MCF 10A (cell line): ENCODE measurements around the gene NUP62. TPM values are rescaled to one million over a fixed set of nuclear protein-coding genes. Genes with fewer than 3 reads are reported as not detected.
"Not testable (repeated sequence)": the region's sequence is repeated elsewhere in the genome, so short reads cannot be mapped to it uniquely, and the experiment has no call there.

Experiments
- BruUV-seq: library from RNA; stranded (reverse); fragments of 400-500 nt; replicated peaks from 2 replicates; lab custom pipeline; 2021; lab: Mats Ljungman, UMichigan
- CTCF ChIA-PET: fragments of 300-600 bp; sonication (Branson Sonifier 250); formaldehyde crosslinking; extraction: SDS; loops from one replicate; lab custom pipeline; 2021; ENCODE audit warnings: antibody characterized with exemption, inconsistent platforms; lab: Yijun Ruan, JAX
- POLR2A ChIA-PET: fragments of 300-600, 350-650 bp; sonication (Branson Sonifier 250); formaldehyde crosslinking; extraction: SDS; loops from one replicate; lab custom pipeline; 2020; ENCODE audit warnings: antibody characterized with exemption, inconsistent platforms; lab: Yijun Ruan, JAX
- DNase-seq: peaks from one replicate; pipeline ENCODE4 v3.0.0-alpha.2; 2018; ENCODE audit not compliant: unreplicated experiment
- H3K27ac Mint-ChIP-seq: one replicate; pipeline ENCODE4 v1.8.0; 2022; ENCODE audit warnings: mild to moderate bottlenecking, low read depth, mixed read lengths; ENCODE audit not compliant: unreplicated experiment
- H3K27me3 Mint-ChIP-seq: one replicate; pipeline ENCODE4 v1.8.0; 2022; ENCODE audit warnings: mixed read lengths; ENCODE audit not compliant: insufficient read depth, unreplicated experiment
- H3K36me3 Mint-ChIP-seq: one replicate; pipeline ENCODE4 v1.8.0; 2022; ENCODE audit warnings: mild to moderate bottlenecking, moderate library complexity, mixed read lengths; ENCODE audit not compliant: insufficient read depth, unreplicated experiment
- H3K4me1 Mint-ChIP-seq: one replicate; pipeline ENCODE4 v1.8.0; 2022; ENCODE audit warnings: mixed read lengths; ENCODE audit not compliant: insufficient read depth, unreplicated experiment
- H3K4me3 Mint-ChIP-seq: one replicate; pipeline ENCODE4 v1.8.0; 2022; ENCODE audit warnings: mild to moderate bottlenecking, moderate library complexity, mixed read lengths; ENCODE audit not compliant: unreplicated experiment
- H3K9me3 Mint-ChIP-seq: one replicate; pipeline ENCODE4 v1.8.0; 2022; ENCODE audit warnings: mixed read lengths; ENCODE audit not compliant: unreplicated experiment
- CTCF ChIP-seq: fragments of 200-600 bp; IDR thresholded peaks from one replicate; pipeline ENCODE4 v1.8.0; 2022; ENCODE audit warnings: antibody characterized with exemption, mild to moderate bottlenecking; ENCODE audit not compliant: unreplicated experiment
- intact Hi-C: fragments of 100-400 bp; cut with micrococcal nuclease; formaldehyde crosslinking; loops from 2 replicates; pipeline ENCODE4 v1.14.1; 2022
- total RNA-seq: library from RNA; stranded (reverse); gene quantifications from 2 replicates; pipeline ENCODE4 v1.2.3, GENCODE V29; 2022

Gene NUP62
- total RNA-seq, 1 experiment from 2014 or later, result 44.9 TPM

DNA sequence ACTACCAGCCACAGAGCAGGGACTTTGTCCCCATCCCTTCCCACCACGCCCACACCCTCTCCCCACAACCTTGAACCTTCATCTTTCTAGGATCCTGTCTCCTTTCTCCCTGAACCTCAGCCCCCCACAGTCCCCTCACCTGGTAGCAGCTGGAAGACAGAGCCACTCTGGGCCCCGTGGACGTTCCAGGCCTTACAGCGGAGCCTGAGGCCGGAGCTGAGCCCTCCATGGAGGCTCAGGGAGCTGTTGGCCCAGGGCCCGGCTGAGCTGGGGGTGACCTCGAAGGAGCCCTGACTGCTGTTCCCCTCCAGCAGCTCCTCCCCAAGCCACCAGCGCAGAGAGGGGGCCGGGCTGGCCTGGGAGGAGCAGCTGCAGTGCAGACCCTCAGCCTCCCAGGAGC lies 28.8 kb upstream of the NUP62 start:
- BruUV-seq, H3K27ac Mint-ChIP-seq, H3K36me3 Mint-ChIP-seq, DNase-seq, H3K9me3 Mint-ChIP-seq, POLR2A ChIA-PET, H3K4me1 Mint-ChIP-seq, intact Hi-C loops, H3K4me3 Mint-ChIP-seq: not testable (repeated sequence)
- CTCF ChIA-PET, result interaction anchor here (0.7 to 0.9 kb wide), 2 partner anchors 25 to 820 kb away, joined by 4 read pairs; no protein-coding TSS in a partner anchor
- H3K27me3 Mint-ChIP-seq, result peaks cover 20% of the 10 kb centered on the region

GRCh38 chr19:49957262-49957915 lies 28.1 kb upstream of the NUP62 start:
- intact Hi-C loops, result no loop called here
- no peak overlapping the region for H3K4me3 Mint-ChIP-seq
- H3K27ac Mint-ChIP-seq, result no peak overlapping the region
- peaks cover 7% of the 10 kb centered on the region for H3K4me1 Mint-ChIP-seq
- TF ChIP-seq CTCF, result no peak
- BruUV-seq, result no TSS peak
- DNase-seq, result no peak
- H3K36me3 Mint-ChIP-seq, result no peaks in the 10 kb centered on the region
- no peaks in the 10 kb centered on the region for H3K9me3 Mint-ChIP-seq
- ChIA-PET POLR2A (no interaction called here), CTCF (interaction anchor here (0.6 to 1.8 kb wide), 6 partner anchors 15 to 820 kb away, joined by 3 to 5 read pairs (median 5); no protein-coding TSS in a partner anchor)
- H3K27me3 Mint-ChIP-seq, result peaks cover 20% of the 10 kb centered on the region

- CTCF ChIA-PET, result interaction anchor here (0.7 to 1.8 kb wide), 3 partner anchors 14 to 48 kb away, joined by 3 to 5 read pairs (median 5); no protein-coding TSS in a partner anchor
- intact Hi-C loops, result no loop called here
- Mint-ChIP-seq H3K4me1 (peaks cover 7% of the 10 kb centered on the region), H3K9me3 (no peaks in the 10 kb centered on the region), H3K27me3 (peaks cover 20% of the 10 kb centered on the region), H3K27ac (no peak overlapping the region), H3K36me3 (no peaks in the 10 kb centered on the region), H3K4me3 (no peak overlapping the region)
- BruUV-seq, result no TSS peak
- TF ChIP-seq CTCF, result no peak
- no peak for DNase-seq
- POLR2A ChIA-PET, result interaction anchor here (0.9 kb wide), 1 partner anchor 19 kb away, joined by 4 read pairs; no protein-coding TSS in a partner anchor
Observed at GRCh38 chr19:49956115-49956495, 26.8 kb upstream of the NUP62 start.

- BruUV-seq, result no TSS peak
- H3K4me3 Mint-ChIP-seq, result no peak overlapping the region
- ChIA-PET POLR2A (no interaction called here), CTCF (interaction anchor here (0.6 to 1.9 kb wide), 3 partner anchors 17 to 169 kb away, joined by 3 to 11 read pairs (median 3); no protein-coding TSS in a partner anchor)
- H3K27ac Mint-ChIP-seq, result no peak overlapping the region
- no peak for TF ChIP-seq CTCF
- DNase-seq, result no peak
- H3K9me3 Mint-ChIP-seq, result no peaks in the 10 kb centered on the region
- intact Hi-C loops, result no loop called here
- H3K4me1 Mint-ChIP-seq, result peaks cover 7% of the 10 kb centered on the region
- no peaks in the 10 kb centered on the region for H3K36me3 Mint-ChIP-seq
- H3K27me3 Mint-ChIP-seq, result peaks cover 20% of the 10 kb centered on the region
Observed at GRCh38 chr19:49954933-49955332, 25.6 kb upstream of the NUP62 start.
